ENCODE measurements around the gene C2CD3.

C2CD3 gene

GRCh38 chr11:74018331-74019005 is 152.3 kb downstream of the C2CD3 start:
- DNase-seq (ENCODE audit: low spot score) = peak; percentile 51

- DNase-seq (ENCODE audit: low spot score) = no peak
Measured at GRCh38 chr11:74017631-74018030, 153.2 kb downstream of the C2CD3 start.

- peak; percentile 79 for DNase-seq (ENCODE audit: low spot score)
Measured at GRCh38 chr11:74015919-74016684, 154.7 kb downstream of the C2CD3 start.

- no peak for DNase-seq (ENCODE audit: low spot score)
Measured at GRCh38 chr11:74014880-74015279, 155.9 kb downstream of the C2CD3 start.

GRCh38 chr11:74013141-74013540 is 157.7 kb downstream of the C2CD3 start:
- DNase-seq (ENCODE audit: low spot score) = no peak

GRCh38 chr11:74012074-74012809 is 158.6 kb downstream of the C2CD3 start:
- DNase-seq (ENCODE audit: low spot score) = peak; percentile 58

GRCh38 chr11:74011360-74012073 is 159.3 kb downstream of the C2CD3 start:
- DNase-seq (ENCODE audit: low spot score) = peak; percentile 97

GRCh38 chr11:74010306-74011300 is 160.2 kb downstream of the C2CD3 start:
- peak; percentile 50 for DNase-seq (ENCODE audit: low spot score)

- peak; percentile 45 for DNase-seq (ENCODE audit: low spot score)
Measured at GRCh38 chr11:74009675-74010305, 161.0 kb downstream of the C2CD3 start.

- DNase-seq (ENCODE audit: low spot score) = no peak
Measured at GRCh38 chr11:74009230-74009547, 161.6 kb downstream of the C2CD3 start.

GRCh38 chr11:74008373-74009229 is 162.2 kb downstream of the C2CD3 start, which contains the start of gene UCP3:
Gene UCP3, minus strand, starts transcription at chr11:74009085. Its CDS starts 2,043 bp downstream, at chr11:74007042.
- DNase-seq (ENCODE audit: low spot score) = no peak

GRCh38 chr11:74007691-74008372 is 163.0 kb downstream of the C2CD3 start:
- no peak for DNase-seq (ENCODE audit: low spot score)

GRCh38 chr11:74006743-74007304 is 164.0 kb downstream of the C2CD3 start:
- no peak for DNase-seq (ENCODE audit: low spot score)

- no peak for DNase-seq (ENCODE audit: low spot score)
Measured at GRCh38 chr11:74005721-74006517, 164.9 kb downstream of the C2CD3 start.

- peak; percentile 57 for DNase-seq (ENCODE audit: low spot score)
Measured at GRCh38 chr11:74004759-74005615, 165.8 kb downstream of the C2CD3 start.

- no peak for DNase-seq (ENCODE audit: low spot score)
Measured at GRCh38 chr11:74004046-74004695, 166.6 kb downstream of the C2CD3 start.
